WERI-Rb-1 (cell line): ENCODE data around the gene CMSS1.

ENCODE experiments used
- DNase-seq: peaks from one replicate; pipeline ENCODE4 v3.0.0-alpha.2; 2020
- H3K27ac ChIP-seq: fragments of 250-450 bp; sonication (Bioruptor Pico); 2 replicates; pipeline ENCODE4 v1.5.1; 2020; ENCODE audit warnings: mild to moderate bottlenecking, moderate library complexity
- H3K27me3 ChIP-seq: fragments of 250-450 bp; sonication (Bioruptor Pico); 2 replicates; pipeline ENCODE4 v1.5.1; 2021; ENCODE audit warnings: mild to moderate bottlenecking, low read depth, moderate library complexity; ENCODE audit not compliant: insufficient read depth, severe bottlenecking
- H3K36me3 ChIP-seq: fragments of 250-450 bp; sonication (Bioruptor Pico); 2 replicates; pipeline ENCODE4 v1.5.1; 2020; ENCODE audit warnings: mild to moderate bottlenecking, moderate library complexity
- H3K4me3 ChIP-seq: 2 replicates; pipeline ENCODE4 v1.5.1; 2011; ENCODE audit warnings: low read depth, mild to moderate bottlenecking, control low read depth, low read length
- H3K9me3 ChIP-seq: fragments of 250-450 bp; sonication (Bioruptor Pico); 2 replicates; pipeline ENCODE4 v1.5.1; 2021; ENCODE audit warnings: mild to moderate bottlenecking, moderate library complexity; ENCODE audit not compliant: severe bottlenecking
- TF ChIP-seq, protein P1 (sequence below): IDR thresholded peaks from 2 replicates; pipeline ENCODE4 v1.5.1; 2011; ENCODE audit warnings: low read depth, mild to moderate bottlenecking, control low read depth, inconsistent platforms, low read length

CMSS1 gene

DNA sequence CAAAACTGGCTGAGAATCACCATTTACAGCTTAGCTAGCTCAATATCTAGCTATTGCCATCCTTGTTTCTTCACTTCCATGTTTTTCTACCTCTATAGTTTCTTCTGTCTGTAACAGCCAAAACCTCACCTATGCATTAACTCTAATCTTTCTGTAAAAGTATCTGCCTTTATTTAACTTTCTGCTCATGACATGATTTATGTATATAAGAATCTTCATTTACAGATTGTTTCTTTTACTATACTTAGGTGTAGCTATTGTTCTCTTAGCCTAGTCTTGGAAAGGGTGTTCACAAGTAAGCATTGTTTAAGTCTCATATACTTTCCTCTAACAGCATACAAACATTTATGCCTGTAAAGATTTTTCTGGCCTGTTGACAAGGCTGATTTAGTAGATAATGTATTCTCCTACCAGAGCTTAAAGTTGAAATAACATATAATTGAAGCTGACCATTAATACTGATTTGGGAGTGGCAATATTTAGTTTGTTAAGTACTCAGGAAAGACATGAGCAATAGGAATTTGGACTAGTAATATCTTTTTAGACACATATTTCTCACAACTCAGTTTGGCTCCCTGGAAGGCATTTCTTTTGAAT, 287.3 kb downstream of the CMSS1 start:
- DNase-seq, result no peak
- TF ChIP-seq, protein P1, sequence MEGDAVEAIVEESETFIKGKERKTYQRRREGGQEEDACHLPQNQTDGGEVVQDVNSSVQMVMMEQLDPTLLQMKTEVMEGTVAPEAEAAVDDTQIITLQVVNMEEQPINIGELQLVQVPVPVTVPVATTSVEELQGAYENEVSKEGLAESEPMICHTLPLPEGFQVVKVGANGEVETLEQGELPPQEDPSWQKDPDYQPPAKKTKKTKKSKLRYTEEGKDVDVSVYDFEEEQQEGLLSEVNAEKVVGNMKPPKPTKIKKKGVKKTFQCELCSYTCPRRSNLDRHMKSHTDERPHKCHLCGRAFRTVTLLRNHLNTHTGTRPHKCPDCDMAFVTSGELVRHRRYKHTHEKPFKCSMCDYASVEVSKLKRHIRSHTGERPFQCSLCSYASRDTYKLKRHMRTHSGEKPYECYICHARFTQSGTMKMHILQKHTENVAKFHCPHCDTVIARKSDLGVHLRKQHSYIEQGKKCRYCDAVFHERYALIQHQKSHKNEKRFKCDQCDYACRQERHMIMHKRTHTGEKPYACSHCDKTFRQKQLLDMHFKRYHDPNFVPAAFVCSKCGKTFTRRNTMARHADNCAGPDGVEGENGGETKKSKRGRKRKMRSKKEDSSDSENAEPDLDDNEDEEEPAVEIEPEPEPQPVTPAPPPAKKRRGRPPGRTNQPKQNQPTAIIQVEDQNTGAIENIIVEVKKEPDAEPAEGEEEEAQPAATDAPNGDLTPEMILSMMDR, result no peak
- no peaks in the 10 kb centered on the region for H3K27me3 ChIP-seq
- no peaks in the 10 kb centered on the region for H3K9me3 ChIP-seq
- no peak overlapping the region for H3K27ac ChIP-seq
- no peaks in the 10 kb centered on the region for H3K36me3 ChIP-seq
- H3K4me3 ChIP-seq, result no peak overlapping the region

- TF ChIP-seq, protein P1, result no peak
- no peak overlapping the region for H3K27ac ChIP-seq
- DNase-seq, result no peak
- H3K4me3 ChIP-seq, result no peak overlapping the region
- H3K9me3 ChIP-seq, result no peaks in the 10 kb centered on the region
- H3K36me3 ChIP-seq, result no peaks in the 10 kb centered on the region
- no peaks in the 10 kb centered on the region for H3K27me3 ChIP-seq
These were observed 287.8 kb downstream of the CMSS1 start for GRCh38 chr3:100105501-100105900.

DNA sequence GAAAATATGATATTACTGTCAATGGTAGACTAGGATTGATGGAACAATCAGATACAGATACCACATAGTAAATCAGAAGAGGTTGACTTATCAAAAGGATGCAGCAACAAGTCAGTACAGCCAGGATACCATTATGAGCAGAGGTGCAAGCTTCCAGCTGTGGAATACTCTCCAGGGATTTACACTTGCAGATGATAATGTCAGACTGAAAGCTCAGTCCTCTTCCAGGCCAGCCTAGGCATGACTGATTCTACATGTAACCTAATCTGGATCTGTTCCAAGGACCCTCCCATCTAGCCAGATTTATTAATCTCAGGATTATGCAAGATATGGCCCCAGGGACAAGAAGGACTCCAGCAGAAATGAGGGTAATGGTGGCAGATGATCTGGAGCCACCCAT, 288.4 kb downstream of the CMSS1 start:
- no peak overlapping the region for H3K27ac ChIP-seq
- no peak overlapping the region for H3K4me3 ChIP-seq
- no peaks in the 10 kb centered on the region for H3K9me3 ChIP-seq
- no peaks in the 10 kb centered on the region for H3K27me3 ChIP-seq
- TF ChIP-seq, protein P1, result no peak
- H3K36me3 ChIP-seq, result no peaks in the 10 kb centered on the region
- no peak for DNase-seq

- H3K4me3 ChIP-seq, result no peak overlapping the region
- H3K36me3 ChIP-seq, result no peaks in the 10 kb centered on the region
- no peak overlapping the region for H3K27ac ChIP-seq
- no peaks in the 10 kb centered on the region for H3K9me3 ChIP-seq
- H3K27me3 ChIP-seq, result no peaks in the 10 kb centered on the region
- no peak for DNase-seq
- TF ChIP-seq, protein P1, result no peak
These were observed 289.0 kb downstream of the CMSS1 start for GRCh38 chr3:100106531-100107141.

DNA sequence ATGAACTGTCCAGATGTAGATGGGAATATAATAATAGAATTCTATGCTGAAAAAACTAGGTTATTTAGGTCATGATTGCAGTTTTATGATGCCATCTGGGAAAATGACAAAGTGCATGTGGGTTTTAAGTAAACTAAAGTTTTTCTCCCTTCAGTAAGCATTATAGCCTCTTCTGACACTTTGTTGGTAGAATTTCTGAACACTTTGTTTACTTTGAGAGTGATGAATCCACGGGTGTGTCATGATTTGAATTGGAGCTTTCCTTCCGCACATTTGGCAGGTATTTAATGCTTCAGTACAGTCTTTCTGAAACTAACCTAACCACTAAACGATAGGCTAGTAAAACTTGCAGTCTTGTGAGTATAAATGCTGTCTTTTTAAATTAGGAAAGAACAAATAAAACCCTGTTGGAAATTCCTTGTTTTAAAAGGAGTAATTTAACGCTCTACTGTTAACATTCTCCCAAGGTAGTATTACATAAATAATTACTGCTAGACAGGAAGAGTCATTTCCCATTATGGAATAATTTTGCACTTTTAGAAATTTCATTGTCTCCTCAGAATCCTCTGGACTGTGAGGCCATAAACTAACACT, 289.7 kb downstream of the CMSS1 start:
- no peak for DNase-seq
- Histone ChIP-seq H3K4me3 (no peak overlapping the region), H3K27ac (no peak overlapping the region), H3K36me3 (no peaks in the 10 kb centered on the region), H3K27me3 (no peaks in the 10 kb centered on the region), H3K9me3 (no peaks in the 10 kb centered on the region)
- TF ChIP-seq, protein P1, result no peak
